CD4-positive, alpha-beta T cell (primary cell): ENCODE results near the gene ATP2B3. TPM values are rescaled to one million over a fixed set of nuclear protein-coding genes. Genes with fewer than 3 reads are reported as not detected.

Experiments used
- ATAC-seq: fragments of 200-7000 bp; cut with Tn5 transposase; one replicate; pipeline ENCODE4 v1.10.0; 2022; ENCODE audit warnings: mild to moderate bottlenecking; ENCODE audit not compliant: poor library complexity
- CTCF ChIA-PET: fragments of 350-600 bp; sonication (Branson Sonifier 250); formaldehyde crosslinking; loops from one replicate; lab custom pipeline; 2021; ENCODE audit warnings: antibody characterized with exemption, inconsistent platforms; lab: Charles Lee
- POLR2A ChIA-PET: fragments of 350-600 bp; sonication (Branson Sonifier 250); formaldehyde crosslinking; loops from one replicate; lab custom pipeline; 2021; ENCODE audit warnings: antibody characterized with exemption, inconsistent platforms; lab: Charles Lee
- DNase-seq, 14 experiments: peaks; one replicate each; pipeline ENCODE4 v3.0.0-alpha.2; 2013 to 2020; ENCODE audit warnings: mixed read lengths in 2 of 14
- H3K27ac ChIP-seq, 2 donors: one replicate each; pipeline versions ENCODE4 v1.5.1 to v1.7.0; 2013; ENCODE audit warnings: low read length in 2 of 2, low read depth in 1 of 2, mild to moderate bottlenecking in 1 of 2
- H3K27me3 ChIP-seq, 2 experiments: 1 replicate in 1 of 2; 2 replicates in 1 of 2; pipeline versions ENCODE4 v1.6.1 to v1.7.0; 2013; ENCODE audit warnings: low read length in 2 of 2, control low read depth in 1 of 2, mild to moderate bottlenecking in 1 of 2, moderate library complexity in 1 of 2; ENCODE audit not compliant: insufficient read depth in 2 of 2, control insufficient read depth in 1 of 2
- H3K36me3 ChIP-seq: one replicate; pipeline ENCODE4 v1.6.1; 2013; ENCODE audit warnings: low read length, control low read depth; ENCODE audit not compliant: insufficient read depth
- H3K4me1 ChIP-seq: one replicate; pipeline ENCODE4 v1.6.1; 2013; ENCODE audit warnings: low read length, control low read depth; ENCODE audit not compliant: insufficient read depth
- H3K4me3 ChIP-seq: one replicate; pipeline ENCODE4 v1.5.1; 2013; ENCODE audit warnings: mild to moderate bottlenecking, low read length, moderate library complexity
- H3K9me3 ChIP-seq, 2 experiments: 1 replicate in 1 of 2; 2 replicates in 1 of 2; pipeline versions ENCODE4 v1.6.1 to v1.7.0; 2013; ENCODE audit warnings: low read length in 2 of 2, mild to moderate bottlenecking in 2 of 2, control low read depth in 1 of 2, moderate library complexity in 1 of 2; ENCODE audit not compliant: control insufficient read depth in 1 of 2, insufficient read depth in 1 of 2
- H3K27ac Mint-ChIP-seq: one replicate; pipeline ENCODE4 v1.8.0; 2020; ENCODE audit warnings: mixed read lengths
- H3K27me3 Mint-ChIP-seq: one replicate; pipeline ENCODE4 v1.8.0; 2021; ENCODE audit warnings: mixed read lengths
- H3K36me3 Mint-ChIP-seq: one replicate; pipeline ENCODE4 v1.8.0; 2021; ENCODE audit warnings: low read depth, mixed read lengths
- H3K4me1 Mint-ChIP-seq: one replicate; pipeline ENCODE4 v1.8.0; 2021; ENCODE audit warnings: low read depth, mixed read lengths
- H3K4me3 Mint-ChIP-seq: one replicate; pipeline ENCODE4 v1.8.0; 2020; ENCODE audit warnings: mild to moderate bottlenecking, mixed read lengths
- H3K9me3 Mint-ChIP-seq: one replicate; pipeline ENCODE4 v1.8.0; 2020; ENCODE audit warnings: mixed read lengths
- CTCF ChIP-seq: fragments of 200-600 bp; IDR thresholded peaks from one replicate; pipeline ENCODE4 v1.8.0; 2022; ENCODE audit warnings: antibody characterized with exemption, mild to moderate bottlenecking
- intact Hi-C, 2 experiments: fragments of 100-400 bp; cut with DNase I in 1 of 2; cut with micrococcal nuclease in 1 of 2; formaldehyde crosslinking; loops; one replicate each; pipeline versions ENCODE4 v1.15.1 to v1.9.0; 2023 to 2025; cut with DNase I, micrococcal nuclease
- total RNA-seq, 174 experiments: library from RNA in 2 of 174; stranded (reverse) in 2 of 174; gene quantifications; one replicate each; pipeline ENCODE4 v1.2.3 and lab custom pipeline; 2021 to 2026

Gene ATP2B3
- total RNA-seq, 2 experiments from 2014 or later, result not detected

GRCh38 chrX:153495362-153495751, 22.1 kb upstream of the ATP2B3 start:
- intact Hi-C loops, result no loop called here
- CTCF ChIA-PET, result no interaction called here
- Histone ChIP-seq H3K36me3 (no peaks in the 10 kb centered on the region), H3K4me1 (no peaks in the 10 kb centered on the region), H3K27me3 (peaks cover 2 to 5% of the 10 kb centered on the region in 2 experiments), H3K4me3 (no peak overlapping the region), H3K9me3 (peaks cover 0 to 4% of the 10 kb centered on the region in 2 experiments), H3K27ac (no peak overlapping the region)
- no peak for TF ChIP-seq CTCF
- no peaks in the 10 kb centered on the region for H3K9me3 Mint-ChIP-seq
- POLR2A ChIA-PET, result no interaction called here
- no peaks in the 10 kb centered on the region for H3K27me3 Mint-ChIP-seq
- DNase-seq, result no peak
- no peaks in the 10 kb centered on the region for H3K4me1 Mint-ChIP-seq
- H3K27ac Mint-ChIP-seq, result no peak overlapping the region
- no peaks in the 10 kb centered on the region for H3K36me3 Mint-ChIP-seq
- ATAC-seq, result no peak
- no peak overlapping the region for H3K4me3 Mint-ChIP-seq

GRCh38 chrX:153495903-153496589, 21.4 kb upstream of the ATP2B3 start:
- H3K4me1 Mint-ChIP-seq, result no peaks in the 10 kb centered on the region

GRCh38 chrX:153496590-153496959, 20.9 kb upstream of the ATP2B3 start:
- no peaks in the 10 kb centered on the region for H3K27me3 Mint-ChIP-seq
- no peaks in the 10 kb centered on the region for H3K36me3 Mint-ChIP-seq
- H3K4me1 ChIP-seq, result no peaks in the 10 kb centered on the region
- H3K4me3 Mint-ChIP-seq, result no peak overlapping the region
- H3K36me3 ChIP-seq, result no peaks in the 10 kb centered on the region
- ChIA-PET CTCF (no interaction called here), POLR2A (no interaction called here)
- no peaks in the 10 kb centered on the region for H3K9me3 Mint-ChIP-seq
- no peak overlapping the region for H3K27ac ChIP-seq
- peaks cover 0 to 4% of the 10 kb centered on the region in 2 experiments for H3K9me3 ChIP-seq
- intact Hi-C loops, result no loop called here
- no peak overlapping the region for H3K27ac Mint-ChIP-seq
- peaks cover 2 to 5% of the 10 kb centered on the region in 2 experiments for H3K27me3 ChIP-seq
- no peak for DNase-seq
- no peak overlapping the region for H3K4me3 ChIP-seq
- no peaks in the 10 kb centered on the region for H3K4me1 Mint-ChIP-seq
- no peak for ATAC-seq
- TF ChIP-seq CTCF, result no peak

More at GRCh38 chrX:153495903-153496589, 21.4 kb upstream of the ATP2B3 start:
- Mint-ChIP-seq H3K36me3 (no peaks in the 10 kb centered on the region), H3K27ac (no peak overlapping the region), H3K4me3 (no peak overlapping the region), H3K27me3 (no peaks in the 10 kb centered on the region), H3K9me3 (no peaks in the 10 kb centered on the region)
- no peak for TF ChIP-seq CTCF
- intact Hi-C loops, result no loop called here
- ChIA-PET POLR2A (no interaction called here), CTCF (no interaction called here)
- H3K9me3 ChIP-seq, result peaks cover 0 to 4% of the 10 kb centered on the region in 2 experiments
- no peak for ATAC-seq
- H3K27ac ChIP-seq, result no peak overlapping the region
- DNase-seq, result no peak
- peaks cover 2 to 5% of the 10 kb centered on the region in 2 experiments for H3K27me3 ChIP-seq
- H3K4me1 ChIP-seq, result no peaks in the 10 kb centered on the region
- no peak overlapping the region for H3K4me3 ChIP-seq
- H3K36me3 ChIP-seq, result no peaks in the 10 kb centered on the region
